SK-N-SH (cell line): ENCODE measurements around the gene WDR6.

ENCODE experiments used
- EZH2phosphoT487 ChIP-seq: fragments of 200-600 bp; sonication (generic); IDR thresholded peaks from 2 replicates; pipeline ENCODE4 v1.6.1; 2017; ENCODE audit warnings: low read depth, mixed run types, mild to moderate bottlenecking, antibody characterized with exemption, moderate library complexity, borderline replicate concordance
- FOXM1 ChIP-seq: IDR thresholded peaks from 2 replicates; pipeline ENCODE4 v1.4.0; 2012; ENCODE audit warnings: low read depth, mild to moderate bottlenecking
- GABPA ChIP-seq: IDR thresholded peaks from 2 replicates; pipeline ENCODE4 v1.4.0; 2012; ENCODE audit warnings: low read depth, mild to moderate bottlenecking
- MEF2A ChIP-seq: IDR thresholded peaks from 2 replicates; pipeline ENCODE4 v1.4.0; 2012; ENCODE audit warnings: low read depth, borderline replicate concordance
- RFX5 ChIP-seq: IDR thresholded peaks from 2 replicates; pipeline ENCODE4 v1.6.1; 2012; ENCODE audit warnings: mild to moderate bottlenecking, improper control_type of control experiment, low read length
- TAF1 ChIP-seq: IDR thresholded peaks from 2 replicates; pipeline ENCODE4 v1.6.1; 2012; ENCODE audit warnings: low read depth, mild to moderate bottlenecking, low read length, moderate library complexity, borderline replicate concordance
- YY1 ChIP-seq: IDR thresholded peaks from 2 replicates; pipeline ENCODE4 v1.4.0; 2012; ENCODE audit warnings: low read depth, mild to moderate bottlenecking
- TF ChIP-seq, protein P1 (sequence below): fragments of 200-600 bp; sonication (generic); IDR thresholded peaks from 2 replicates; pipeline ENCODE4 v1.6.1; 2017; ENCODE audit warnings: antibody characterized with exemption, mild to moderate bottlenecking, moderate library complexity
- TF ChIP-seq, protein P2 (sequence below): IDR thresholded peaks from 2 replicates; pipeline ENCODE4 v1.4.0; 2012; ENCODE audit warnings: low read depth, borderline replicate concordance
- TF ChIP-seq, protein P3 (sequence below): fragments of 150-350 bp; IDR thresholded peaks from 2 replicates; pipeline ENCODE4 v1.6.1; 2017; ENCODE audit warnings: antibody characterized with exemption, low read length, low read depth, borderline replicate concordance

DNA sequence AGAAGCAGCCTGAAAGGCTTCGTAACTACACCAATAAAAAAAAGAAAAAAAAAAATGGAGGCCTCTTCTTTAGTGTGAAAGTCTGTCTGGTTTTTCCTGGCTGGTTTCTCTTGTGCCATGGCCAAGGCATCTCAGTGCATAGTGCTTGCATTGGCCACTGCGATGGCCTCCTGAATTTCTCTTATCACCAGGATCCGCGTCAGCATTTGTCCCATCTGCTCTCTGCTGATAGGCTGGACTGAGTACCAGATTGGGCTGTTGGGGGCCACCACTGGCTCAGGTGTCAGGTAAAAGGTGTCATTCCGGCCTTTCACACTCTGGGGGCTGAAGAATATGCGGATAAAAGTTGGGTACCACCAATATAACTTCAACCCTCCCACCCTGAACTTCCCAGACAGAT, 23.1 kb downstream of the WDR6 start:
- TF ChIP-seq, protein P1, sequence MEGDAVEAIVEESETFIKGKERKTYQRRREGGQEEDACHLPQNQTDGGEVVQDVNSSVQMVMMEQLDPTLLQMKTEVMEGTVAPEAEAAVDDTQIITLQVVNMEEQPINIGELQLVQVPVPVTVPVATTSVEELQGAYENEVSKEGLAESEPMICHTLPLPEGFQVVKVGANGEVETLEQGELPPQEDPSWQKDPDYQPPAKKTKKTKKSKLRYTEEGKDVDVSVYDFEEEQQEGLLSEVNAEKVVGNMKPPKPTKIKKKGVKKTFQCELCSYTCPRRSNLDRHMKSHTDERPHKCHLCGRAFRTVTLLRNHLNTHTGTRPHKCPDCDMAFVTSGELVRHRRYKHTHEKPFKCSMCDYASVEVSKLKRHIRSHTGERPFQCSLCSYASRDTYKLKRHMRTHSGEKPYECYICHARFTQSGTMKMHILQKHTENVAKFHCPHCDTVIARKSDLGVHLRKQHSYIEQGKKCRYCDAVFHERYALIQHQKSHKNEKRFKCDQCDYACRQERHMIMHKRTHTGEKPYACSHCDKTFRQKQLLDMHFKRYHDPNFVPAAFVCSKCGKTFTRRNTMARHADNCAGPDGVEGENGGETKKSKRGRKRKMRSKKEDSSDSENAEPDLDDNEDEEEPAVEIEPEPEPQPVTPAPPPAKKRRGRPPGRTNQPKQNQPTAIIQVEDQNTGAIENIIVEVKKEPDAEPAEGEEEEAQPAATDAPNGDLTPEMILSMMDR, result no peak
- no peak for TF ChIP-seq GABPA
- no peak for TF ChIP-seq YY1
- no peak for TF ChIP-seq RFX5
- no peak for TF ChIP-seq MEF2A
- TF ChIP-seq, protein P2, sequence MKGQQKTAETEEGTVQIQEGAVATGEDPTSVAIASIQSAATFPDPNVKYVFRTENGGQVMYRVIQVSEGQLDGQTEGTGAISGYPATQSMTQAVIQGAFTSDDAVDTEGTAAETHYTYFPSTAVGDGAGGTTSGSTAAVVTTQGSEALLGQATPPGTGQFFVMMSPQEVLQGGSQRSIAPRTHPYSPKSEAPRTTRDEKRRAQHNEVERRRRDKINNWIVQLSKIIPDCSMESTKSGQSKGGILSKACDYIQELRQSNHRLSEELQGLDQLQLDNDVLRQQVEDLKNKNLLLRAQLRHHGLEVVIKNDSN, result no peak
- TF ChIP-seq, protein P3, sequence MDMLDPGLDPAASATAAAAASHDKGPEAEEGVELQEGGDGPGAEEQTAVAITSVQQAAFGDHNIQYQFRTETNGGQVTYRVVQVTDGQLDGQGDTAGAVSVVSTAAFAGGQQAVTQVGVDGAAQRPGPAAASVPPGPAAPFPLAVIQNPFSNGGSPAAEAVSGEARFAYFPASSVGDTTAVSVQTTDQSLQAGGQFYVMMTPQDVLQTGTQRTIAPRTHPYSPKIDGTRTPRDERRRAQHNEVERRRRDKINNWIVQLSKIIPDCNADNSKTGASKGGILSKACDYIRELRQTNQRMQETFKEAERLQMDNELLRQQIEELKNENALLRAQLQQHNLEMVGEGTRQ, result no peak
- TF ChIP-seq FOXM1, result no peak
- TF ChIP-seq TAF1, result no peak
- TF ChIP-seq EZH2phosphoT487, result no peak
